ENCODE results near the gene TMEM190.
"Not testable (repeated sequence)": the region's sequence is repeated elsewhere in the genome, so short reads cannot be mapped to it uniquely, and the experiment has no call there.

TMEM190 gene

DNA sequence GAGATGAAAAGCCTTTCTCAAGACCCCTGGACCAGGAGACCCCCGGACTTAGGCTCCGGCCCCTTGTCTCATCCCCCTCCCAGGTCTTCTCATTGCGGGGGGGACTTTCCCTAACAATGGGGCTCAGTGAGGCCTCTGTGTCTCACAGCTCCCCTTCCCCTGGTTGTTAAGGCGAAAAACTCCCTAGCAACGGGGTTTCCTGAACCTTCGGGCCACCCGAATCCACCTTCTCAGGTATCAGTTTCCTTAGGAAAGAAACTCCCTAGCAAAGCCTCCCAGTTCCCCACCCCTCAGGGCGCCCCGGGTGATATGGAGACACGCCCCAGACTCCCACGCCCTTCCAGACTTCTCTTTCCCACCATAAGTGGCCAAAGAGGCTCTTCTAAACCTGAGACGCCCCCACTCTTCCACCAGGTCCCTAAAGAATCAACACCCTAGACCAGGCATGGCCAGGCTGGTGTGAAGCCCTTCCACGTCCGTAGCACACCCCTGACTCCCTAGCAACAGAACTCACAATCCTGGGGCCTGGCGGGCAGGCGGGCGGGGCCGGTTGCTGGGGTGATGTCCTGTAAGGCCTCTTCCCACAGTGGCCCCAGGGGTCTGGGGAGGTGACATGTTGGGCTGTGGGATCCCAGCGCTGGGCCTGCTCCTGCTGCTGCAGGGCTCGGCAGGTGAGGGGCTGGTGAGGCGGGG lies at the start of gene TMEM190:
TSS of gene TMEM190 (plus strand) at position 586 of the 693 bp plus-strand sequence. CDS start at position 614, 28 bp downstream.
- no peak for DNase-seq

DNA sequence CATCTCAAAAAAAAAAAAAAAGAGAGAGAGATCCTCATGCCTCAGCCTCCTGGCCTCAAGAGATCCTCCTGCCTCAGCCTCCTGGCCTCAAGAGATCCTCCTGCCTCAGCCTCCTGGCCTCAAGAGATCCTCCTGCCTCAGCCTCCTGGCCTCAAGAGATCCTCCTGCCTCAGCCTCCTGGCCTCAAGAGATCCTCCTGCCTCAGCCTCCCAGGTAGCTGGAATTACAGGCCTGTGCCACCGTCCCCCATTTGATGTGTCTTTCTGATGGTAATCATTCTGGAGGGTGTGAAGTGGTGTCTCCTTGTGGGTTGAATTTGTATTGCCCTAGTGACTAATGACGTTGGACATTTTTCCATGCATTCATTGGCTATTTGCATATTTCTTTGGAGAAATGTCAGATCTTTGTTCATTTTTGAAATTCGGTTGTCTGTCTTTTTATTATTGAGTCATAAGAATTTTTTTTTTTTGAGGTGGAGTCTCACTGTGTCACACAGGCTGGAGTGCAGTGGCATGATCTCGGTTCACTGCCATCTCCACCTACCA lies 47.8 kb upstream of the TMEM190 start:
- DNase-seq = not testable (repeated sequence)

DNA sequence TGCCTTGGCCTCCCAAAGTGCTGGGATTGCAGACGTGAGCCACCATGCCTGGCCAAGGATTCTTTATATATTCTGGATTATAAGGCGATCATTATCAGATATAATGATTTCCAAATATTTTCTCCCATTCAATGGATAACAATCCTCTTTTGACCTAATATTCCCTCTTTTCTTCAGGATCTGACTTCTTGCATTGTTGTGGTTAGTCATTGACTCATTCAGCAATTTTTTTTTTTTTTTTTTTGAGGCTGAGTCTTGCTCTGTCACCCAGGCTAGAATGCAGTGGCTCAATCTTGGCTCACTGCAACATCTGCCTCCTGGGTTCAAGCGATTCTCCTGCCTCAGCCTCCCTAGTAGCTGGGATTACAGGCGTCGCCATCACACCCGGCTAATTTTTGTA lies 46.8 kb upstream of the TMEM190 start:
- DNase-seq = not testable (repeated sequence)

DNA sequence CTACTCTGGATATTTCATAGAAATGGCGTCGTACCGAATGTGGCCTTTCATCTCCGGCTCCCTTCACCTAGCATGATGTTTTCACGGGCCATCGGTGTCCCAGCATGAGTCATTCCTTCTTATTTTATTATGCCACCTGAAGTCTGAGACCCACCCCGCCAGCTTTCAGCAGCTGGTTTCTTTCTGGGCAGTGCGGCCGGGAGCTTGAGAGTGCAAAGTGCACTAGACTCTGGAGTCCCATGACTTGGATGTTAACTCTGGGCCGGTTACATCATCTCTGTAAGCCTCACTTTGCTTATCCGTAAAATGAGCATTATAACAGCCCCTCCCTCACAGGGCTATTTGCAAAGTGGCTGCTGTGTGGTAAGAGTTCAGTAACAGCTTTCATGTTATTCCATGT lies 42.8 kb upstream of the TMEM190 start:
- DNase-seq = no peak

- no peak for DNase-seq
These were observed 40.5 kb upstream of the TMEM190 start for GRCh38 chr19:55336101-55336500.

DNA sequence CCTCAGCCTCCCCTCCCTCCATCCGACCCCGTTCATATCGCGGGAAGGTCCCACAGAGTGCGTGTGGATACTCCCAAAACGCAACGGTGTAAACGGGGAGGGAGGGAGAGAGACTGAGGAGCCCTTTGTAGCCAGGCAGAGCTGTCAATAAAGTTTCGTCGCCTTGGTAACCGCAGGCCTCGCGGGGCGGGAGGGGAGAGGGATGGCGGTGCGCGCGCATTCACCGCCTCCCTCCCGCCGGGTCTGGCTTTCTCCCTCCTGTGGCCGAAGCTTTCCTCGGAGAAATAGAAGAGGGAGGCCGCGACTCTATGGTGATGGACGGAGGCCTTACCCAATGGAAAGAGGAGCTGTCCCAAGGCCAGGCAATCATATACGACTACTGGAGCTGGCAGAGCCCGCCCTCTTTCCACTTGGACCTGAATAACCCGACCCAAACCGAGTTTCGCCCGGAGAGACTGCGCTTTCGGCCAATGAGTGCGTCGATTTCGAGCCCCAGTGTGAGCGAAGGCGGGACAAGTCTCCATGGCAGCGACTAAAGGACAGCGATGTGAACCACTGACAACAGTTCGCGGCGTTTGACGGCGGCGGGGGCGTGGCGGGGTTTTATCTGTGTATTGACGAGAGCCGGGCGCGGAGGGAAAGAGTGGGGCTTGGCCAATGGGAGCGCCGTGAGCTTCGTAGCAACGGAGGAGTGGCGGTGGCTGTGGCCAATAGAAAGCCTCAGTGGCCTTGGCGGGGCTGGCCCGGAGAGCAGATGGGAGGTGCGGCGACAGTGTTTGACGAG lies 37.3 kb upstream of the TMEM190 start, which contains the start of gene KMT5C:
TSS of gene KMT5C (plus strand) at position 772 of the 784 bp plus-strand sequence. CDS start 2,061 bp downstream, outside the sequence.
- DNase-seq = peak; percentile 99

DNA sequence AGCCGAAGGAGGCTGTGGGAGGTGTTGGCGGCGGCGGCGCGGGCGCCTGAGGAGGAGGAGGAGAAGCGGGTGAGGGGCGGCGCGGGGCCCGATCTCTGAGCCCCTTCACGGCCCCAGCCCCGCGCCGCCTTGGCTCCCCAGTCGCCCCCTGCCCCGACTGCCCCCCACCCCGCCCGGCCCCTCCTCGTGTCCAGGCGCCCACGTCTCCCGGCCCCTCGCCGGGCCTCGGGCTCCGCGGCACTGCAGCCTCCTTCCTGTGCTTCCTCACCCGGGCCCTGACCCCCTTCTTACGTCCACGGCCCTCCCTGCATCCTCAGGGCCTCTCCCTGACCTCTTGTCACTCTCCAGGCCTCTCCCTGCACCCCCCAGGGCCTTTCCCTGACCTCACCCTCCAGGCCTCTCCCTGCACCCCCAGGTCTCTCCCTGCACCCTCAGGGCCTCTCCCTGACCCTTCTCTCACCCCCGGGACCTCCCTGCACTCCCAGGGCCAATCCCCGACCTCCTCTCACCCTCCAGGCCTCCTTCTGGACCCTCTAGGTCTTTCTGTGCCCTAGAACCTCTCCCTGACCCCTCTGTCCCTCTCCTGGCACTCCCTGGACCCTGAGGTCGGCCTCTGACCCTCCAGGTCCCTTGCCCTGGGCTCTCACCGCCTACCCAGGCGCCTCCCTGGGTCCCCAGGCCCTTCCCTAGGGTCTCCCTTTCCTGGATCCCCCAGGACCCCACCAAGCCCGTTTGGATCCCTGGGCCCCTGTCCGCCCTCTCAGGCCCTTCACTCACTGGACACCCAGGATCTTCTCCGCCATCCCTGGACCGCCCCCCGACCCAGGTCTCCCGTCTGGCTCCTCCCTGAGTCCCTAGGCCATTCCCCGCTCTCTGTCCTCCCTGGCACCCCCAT lies 36.5 kb upstream of the TMEM190 start:
- DNase-seq = no peak

GRCh38 chr19:55340784-55341147 lies 35.9 kb upstream of the TMEM190 start:
- no peak for DNase-seq

- DNase-seq = no peak
These were observed 35.4 kb upstream of the TMEM190 start for GRCh38 chr19:55341171-55341588.

DNA sequence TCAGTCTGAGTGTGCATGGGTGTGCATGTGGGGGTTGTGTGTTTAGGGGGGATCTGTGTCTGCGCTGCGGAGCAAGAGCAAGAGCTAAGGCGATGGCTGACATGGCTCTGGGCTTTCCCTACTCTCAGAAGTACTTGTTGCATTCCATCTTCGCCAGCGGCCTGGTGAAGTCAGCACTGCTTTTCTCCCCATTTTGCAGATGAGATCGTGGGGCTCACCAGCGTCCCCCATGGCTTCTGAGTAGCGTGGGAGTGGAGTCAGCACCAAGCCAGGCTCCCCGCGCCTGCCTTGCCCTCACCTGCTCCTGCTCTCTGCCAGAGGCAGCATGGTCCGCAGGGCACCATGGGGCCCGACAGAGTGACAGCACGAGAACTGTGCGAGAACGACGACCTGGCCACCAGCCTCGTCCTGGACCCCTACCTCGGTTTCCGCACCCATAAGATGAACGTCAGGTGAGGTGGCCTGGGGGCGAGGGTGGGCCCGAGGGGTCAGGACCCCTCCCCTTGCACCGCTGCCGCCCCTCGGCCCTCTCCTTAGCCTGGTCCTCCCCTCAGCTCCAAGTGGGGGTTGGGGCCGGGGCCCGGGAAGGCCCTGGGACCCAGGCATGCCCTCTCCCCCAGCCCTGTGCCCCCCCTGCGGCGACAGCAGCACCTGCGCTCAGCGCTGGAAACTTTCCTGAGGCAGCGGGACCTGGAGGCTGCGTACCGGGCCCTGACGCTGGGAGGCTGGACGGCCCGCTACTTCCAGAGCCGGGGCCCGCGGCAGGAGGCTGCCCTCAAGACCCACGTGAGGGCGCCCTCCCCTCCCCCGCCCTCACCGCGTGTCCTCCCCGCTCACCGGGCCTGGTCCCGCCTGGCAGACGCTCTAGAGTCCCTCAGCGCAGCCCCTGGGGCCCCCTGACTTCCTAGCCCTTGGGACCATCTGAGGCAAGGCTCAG lies 34.8 kb upstream of the TMEM190 start:
- no peak for DNase-seq

DNA sequence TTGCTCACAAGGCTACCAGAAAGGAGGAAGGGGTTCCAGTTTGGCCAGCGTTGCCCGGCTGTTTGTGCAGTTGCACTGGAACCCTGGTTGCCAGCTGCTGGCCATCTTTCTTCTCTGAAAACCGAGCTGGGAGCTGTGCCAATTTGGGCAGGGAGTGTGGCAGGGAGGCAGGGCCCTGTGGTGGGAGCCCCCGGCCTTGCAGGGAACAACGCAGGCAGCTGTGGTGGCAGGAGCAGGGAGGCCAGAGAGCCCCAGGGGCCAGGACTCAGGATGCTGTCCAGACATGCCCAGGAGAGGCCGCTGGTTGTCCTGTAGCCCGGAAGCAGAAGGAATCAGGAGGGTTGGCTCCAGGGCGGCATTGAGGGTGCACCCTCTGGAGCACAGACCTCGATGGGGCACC lies 32.2 kb upstream of the TMEM190 start:
- no peak for DNase-seq

- DNase-seq = no peak
These were observed 31.4 kb upstream of the TMEM190 start for GRCh38 chr19:55345101-55345817.

GRCh38 chr19:55345818-55346724 lies 30.6 kb upstream of the TMEM190 start:
- DNase-seq = no peak

DNA sequence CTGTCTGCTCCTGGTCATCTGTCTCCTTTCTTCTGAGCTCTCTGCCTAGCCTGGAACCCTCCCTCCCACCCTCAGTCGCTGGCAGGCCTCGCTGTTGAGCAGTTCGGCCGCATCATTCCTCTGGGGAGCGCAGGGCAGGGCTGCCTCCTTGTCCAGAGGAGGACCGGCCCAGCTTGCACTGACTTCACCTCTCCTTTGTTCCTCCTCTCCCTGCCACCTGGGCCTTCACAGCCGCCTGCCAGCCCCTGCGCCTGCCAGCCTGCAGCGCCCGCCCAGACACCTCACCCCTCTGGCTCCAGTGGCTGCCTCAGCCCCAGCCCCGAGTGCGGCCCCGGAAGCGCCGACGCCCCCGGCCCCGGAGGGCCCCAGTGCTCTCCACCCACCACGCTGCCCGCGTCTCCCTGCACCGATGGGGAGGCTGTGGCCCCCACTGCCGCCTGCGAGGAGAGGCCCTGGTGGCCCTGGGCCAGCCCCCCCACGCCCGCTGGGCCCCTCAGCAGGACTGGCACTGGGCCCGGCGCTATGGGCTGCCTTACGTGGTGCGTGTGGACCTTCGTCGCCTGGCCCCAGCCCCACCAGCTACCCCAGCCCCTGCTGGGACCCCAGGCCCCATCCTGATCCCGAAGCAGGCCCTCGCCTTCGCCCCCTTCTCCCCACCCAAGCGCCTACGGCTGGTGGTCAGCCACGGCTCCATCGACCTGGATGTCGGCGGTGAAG lies 29.7 kb upstream of the TMEM190 start:
- DNase-seq = no peak

DNA sequence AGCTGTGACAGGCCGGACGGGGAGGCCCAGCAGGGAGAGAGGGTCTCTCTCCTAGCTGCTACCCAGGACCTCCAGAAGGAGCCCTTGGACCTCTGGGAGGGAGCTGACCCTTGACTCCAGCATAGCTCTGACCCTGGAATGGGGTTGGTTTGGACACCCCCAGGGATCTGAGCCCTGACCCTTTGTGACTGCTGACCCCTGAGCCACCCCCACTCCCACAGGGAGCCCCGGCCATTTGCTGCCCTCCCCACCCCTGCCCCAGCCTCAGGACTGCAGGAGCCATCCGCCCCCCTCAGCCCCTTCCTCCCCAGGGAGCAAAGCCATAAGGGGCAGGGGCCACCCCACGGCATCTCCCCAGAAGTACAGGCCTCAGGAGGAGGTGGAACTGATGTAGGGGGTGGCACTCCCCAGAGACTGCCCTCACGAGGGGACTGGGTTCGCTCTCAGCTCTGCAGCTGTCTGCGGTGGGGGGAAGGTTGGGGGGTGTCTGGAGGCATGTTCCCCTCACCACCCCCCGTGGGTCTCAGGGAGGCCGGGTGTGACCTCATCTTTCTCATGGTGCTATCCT lies 29.1 kb upstream of the TMEM190 start:
- no peak for DNase-seq

DNA sequence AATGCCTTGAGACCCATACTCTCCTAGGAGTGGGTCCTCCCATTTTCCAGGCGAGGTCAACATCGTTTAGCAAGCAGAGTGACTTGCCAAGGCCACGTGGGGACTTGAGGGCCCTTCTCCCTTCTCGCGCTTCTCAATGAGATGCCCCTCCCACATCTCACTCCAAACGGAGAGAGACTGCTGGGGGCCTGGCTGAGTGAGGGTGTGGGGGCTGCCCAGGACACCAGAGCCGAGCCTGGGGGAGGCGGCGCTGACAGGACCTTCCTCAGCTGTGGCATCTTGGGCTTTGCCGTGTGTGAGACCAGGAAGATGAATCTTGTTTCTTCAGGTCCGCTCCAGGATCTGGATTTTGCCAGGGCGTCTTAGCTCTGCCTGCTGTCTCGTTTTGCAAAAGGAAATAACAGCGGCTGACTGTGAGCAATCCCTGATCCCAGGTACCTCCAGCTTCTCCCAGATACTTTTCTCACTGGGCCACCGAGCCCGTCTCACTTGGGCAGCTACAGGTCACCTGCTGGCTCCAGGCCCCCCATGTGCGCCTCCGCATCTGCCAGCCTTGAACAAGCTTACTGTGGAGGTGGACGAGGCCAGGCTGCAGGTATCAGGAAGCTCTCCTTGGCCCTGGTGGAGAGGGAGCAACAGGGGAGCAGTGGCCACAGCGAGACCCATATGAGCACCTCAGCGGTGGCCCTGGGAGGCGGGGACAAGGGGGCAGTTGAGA lies 28.1 kb upstream of the TMEM190 start:
- no peak for DNase-seq

GRCh38 chr19:55350620-55351315 lies 25.9 kb upstream of the TMEM190 start:
- DNase-seq = no peak

GRCh38 chr19:55352040-55352439 lies 24.6 kb upstream of the TMEM190 start:
- no peak for DNase-seq

All from NCI-H2029 treated with DMSO at 0.1 percent for 48 hours (cell line).